Psoas muscle (tissue), 8 donors: ENCODE measurements around the gene EHMT1. TPM values are rescaled to one million over a fixed set of nuclear protein-coding genes. Genes with fewer than 3 reads are reported as not detected.

Experiments
- ATAC-seq, 4 donors: fragments of 200-7000 bp; cut with Tn5 transposase; one replicate each; pipeline ENCODE4 v1.9.1; 2020; ENCODE audit warnings: moderate library complexity in 3 of 4, mild to moderate bottlenecking in 2 of 4
- DNase-seq, 2 donors: peaks; one replicate each; pipeline ENCODE4 v3.0.0-alpha.2; 2020
- H3K27ac ChIP-seq: fragments of 200-600 bp; one replicate; pipeline ENCODE4 v1.8.0; 2022
- H3K27me3 ChIP-seq, 3 donors: fragments of 200-600 bp in 1 of 3; one replicate each; pipeline versions ENCODE4 v1.6.1 to v1.8.0; 2013 to 2022; ENCODE audit warnings: low read length in 2 of 3, mild to moderate bottlenecking in 2 of 3, moderate library complexity in 1 of 3; ENCODE audit not compliant: insufficient read depth in 3 of 3
- H3K36me3 ChIP-seq, 2 donors: fragments of 200-600 bp in 1 of 2; one replicate each; pipeline versions ENCODE4 v1.6.1 to v1.8.0; 2013 to 2022; ENCODE audit warnings: low read depth in 1 of 2, mild to moderate bottlenecking in 1 of 2, moderate library complexity in 1 of 2; ENCODE audit not compliant: insufficient read depth in 1 of 2
- H3K4me1 ChIP-seq: fragments of 200-600 bp; one replicate; pipeline ENCODE4 v1.8.0; 2022
- H3K4me3 ChIP-seq: fragments of 200-600 bp; one replicate; pipeline ENCODE4 v1.8.0; 2022; ENCODE audit warnings: mild to moderate bottlenecking
- H3K9me3 ChIP-seq: fragments of 200-600 bp; one replicate; pipeline ENCODE4 v1.8.0; 2022
- WGBS, 3 donors: extraction: QIAGEN DNeasy Blood & Tissue Kit; methylation state at CpG; one replicate each; pipeline versions ENCODE4 v1.1.6 to v1.1.7; 2013; 5-methylcytosine and 5-hydroxymethylcytosine counted together
- intact Hi-C, 2 donors: fragments of 100-400 bp; cut with DNase I; formaldehyde crosslinking; loops; one replicate each; pipeline versions ENCODE4 v1.11.0 to v1.14.2; 2022
- polyA plus RNA-seq, 3 donors: library from polyadenylated mRNA; stranded (reverse); fragments of 200-250 nt; gene quantifications; one replicate each; pipeline ENCODE4 v1.2.3, GENCODE V29; 2013
- total RNA-seq, 4 donors: library from RNA; stranded (reverse); fragmentation: NEBNext Ultra II Directional in 2 of 4; extraction: Animal tissue kit (Norgen Biotek cat#: 25700) in 2 of 4; gene quantifications; one replicate each; pipeline versions ENCODE4 v1.2.1 to v1.2.4, GENCODE V29; 2021 to 2023
- TF ChIP-seq, protein P1 (sequence below): fragments of 200-600 bp; IDR thresholded peaks from one replicate; pipeline ENCODE4 v1.8.0; 2022; ENCODE audit warnings: antibody characterized with exemption
- donor health status: healthy with polysubstance abuse.
- donor health status: DM: no; HTN: no; CAD: no; lungs with moderate emphysema.
- donor health status: Bipolar disorder and iron deficiency.
- donor health status: healthy.
- donor health status: DM: yes; HTN: yes; CAD: no.
- donor health status: DM: no; HTN: no; CAD: no.
- donor health status: DM: no; HTN: no; CAD: no.
- donor health status: DM: yes; HTN: yes; CAD: no.

EHMT1 gene
- total and polyA plus RNA-seq, 7 donors: 29.0 to 49.6 (median 31.2) TPM

DNA sequence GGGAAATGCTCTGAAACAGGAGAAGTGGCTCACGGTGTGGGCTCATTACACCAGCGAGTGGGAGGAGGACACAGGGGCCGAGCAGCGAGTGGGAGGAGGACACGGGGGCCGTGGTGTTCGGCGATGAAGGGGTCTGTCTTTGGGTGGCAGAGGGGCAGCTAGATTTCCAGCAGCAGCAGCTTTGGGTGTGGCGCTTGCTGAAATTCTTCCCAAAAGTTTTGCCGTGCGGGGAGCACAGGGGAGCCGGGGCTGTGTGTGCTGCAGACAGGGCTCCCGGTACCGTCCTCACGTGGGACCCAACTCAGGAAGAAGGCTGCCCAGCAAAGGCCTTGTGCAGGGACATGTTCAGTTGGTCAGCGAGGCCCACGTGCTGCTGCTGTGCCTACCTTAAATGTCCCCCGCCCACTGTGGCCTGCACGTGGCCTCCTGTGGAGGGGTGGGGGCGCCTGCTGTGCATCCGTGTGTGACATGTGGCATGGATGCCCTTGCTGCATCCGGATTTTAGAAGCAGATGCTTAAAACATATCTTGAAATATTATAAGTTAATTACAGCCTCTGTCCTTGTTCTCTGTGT, 134.5 kb downstream of the EHMT1 start:
- H3K36me3 ChIP-seq: peaks cover 4 to 50% of the 10 kb centered on the region in 2 donors
- TF ChIP-seq, protein P1, sequence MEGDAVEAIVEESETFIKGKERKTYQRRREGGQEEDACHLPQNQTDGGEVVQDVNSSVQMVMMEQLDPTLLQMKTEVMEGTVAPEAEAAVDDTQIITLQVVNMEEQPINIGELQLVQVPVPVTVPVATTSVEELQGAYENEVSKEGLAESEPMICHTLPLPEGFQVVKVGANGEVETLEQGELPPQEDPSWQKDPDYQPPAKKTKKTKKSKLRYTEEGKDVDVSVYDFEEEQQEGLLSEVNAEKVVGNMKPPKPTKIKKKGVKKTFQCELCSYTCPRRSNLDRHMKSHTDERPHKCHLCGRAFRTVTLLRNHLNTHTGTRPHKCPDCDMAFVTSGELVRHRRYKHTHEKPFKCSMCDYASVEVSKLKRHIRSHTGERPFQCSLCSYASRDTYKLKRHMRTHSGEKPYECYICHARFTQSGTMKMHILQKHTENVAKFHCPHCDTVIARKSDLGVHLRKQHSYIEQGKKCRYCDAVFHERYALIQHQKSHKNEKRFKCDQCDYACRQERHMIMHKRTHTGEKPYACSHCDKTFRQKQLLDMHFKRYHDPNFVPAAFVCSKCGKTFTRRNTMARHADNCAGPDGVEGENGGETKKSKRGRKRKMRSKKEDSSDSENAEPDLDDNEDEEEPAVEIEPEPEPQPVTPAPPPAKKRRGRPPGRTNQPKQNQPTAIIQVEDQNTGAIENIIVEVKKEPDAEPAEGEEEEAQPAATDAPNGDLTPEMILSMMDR: no peak

DNA sequence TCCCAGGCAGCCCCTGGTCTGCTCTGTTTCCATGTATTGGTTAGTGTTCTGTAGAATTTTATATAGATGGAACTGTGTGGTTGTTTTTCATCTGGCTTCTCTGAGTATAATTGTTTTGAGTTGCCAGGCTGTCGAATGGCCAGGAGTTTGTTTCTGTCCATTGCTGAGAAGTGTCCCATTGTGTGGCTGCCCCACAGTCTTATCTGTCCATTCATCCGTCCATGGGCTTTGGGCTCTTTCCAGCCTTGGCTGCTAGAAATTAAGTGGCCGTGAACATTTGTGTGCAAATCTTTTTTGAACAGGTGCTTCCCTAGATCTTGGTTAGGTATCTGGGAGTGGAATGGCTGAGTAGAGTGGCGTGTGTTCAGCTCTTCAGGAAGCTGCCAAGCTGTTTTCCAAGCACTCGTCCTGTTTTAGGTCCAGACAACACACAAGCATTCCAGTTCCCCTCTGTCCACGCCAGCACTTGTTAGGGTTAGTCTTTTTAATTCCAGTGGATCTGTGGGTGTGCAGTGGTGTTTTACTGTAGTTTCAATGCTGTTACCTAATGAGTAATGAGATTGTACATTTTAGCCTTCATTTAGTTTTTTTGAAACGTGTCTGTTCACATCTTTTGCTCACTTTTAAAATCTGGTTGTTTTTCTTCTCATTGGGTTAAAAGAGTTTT, 136.6 kb downstream of the EHMT1 start:
- ATAC-seq (no peak), DNase-seq (no peak)
- Histone ChIP-seq H3K9me3 (peaks cover 8% of the 10 kb centered on the region), H3K27me3 (no peaks in the 10 kb centered on the region), H3K27ac (no peak overlapping the region), H3K4me3 (no peak overlapping the region), H3K36me3 (peaks cover 4 to 62% of the 10 kb centered on the region in 2 donors), H3K4me1 (no peaks in the 10 kb centered on the region)
- intact Hi-C loops: no loop called here
- TF ChIP-seq, protein P1: no peak
- 64 to 83% (median 77%) methylated on average over 7 of the region's 7 CpGs for WGBS, 3 donors

More for the DNA sequence above, 134.5 kb downstream of the EHMT1 start:
- Histone ChIP-seq H3K4me3 (no peak overlapping the region), H3K27me3 (no peaks in the 10 kb centered on the region), H3K4me1 (no peaks in the 10 kb centered on the region), H3K27ac (no peak overlapping the region), H3K9me3 (peaks cover 8% of the 10 kb centered on the region)
- WGBS, 3 donors: 91 to 94% (median 93%) methylated on average over 21 to 22 of the region's 22 CpGs
- DNase-seq (no peak), ATAC-seq (no peak)
- intact Hi-C loops: no loop called here

DNA sequence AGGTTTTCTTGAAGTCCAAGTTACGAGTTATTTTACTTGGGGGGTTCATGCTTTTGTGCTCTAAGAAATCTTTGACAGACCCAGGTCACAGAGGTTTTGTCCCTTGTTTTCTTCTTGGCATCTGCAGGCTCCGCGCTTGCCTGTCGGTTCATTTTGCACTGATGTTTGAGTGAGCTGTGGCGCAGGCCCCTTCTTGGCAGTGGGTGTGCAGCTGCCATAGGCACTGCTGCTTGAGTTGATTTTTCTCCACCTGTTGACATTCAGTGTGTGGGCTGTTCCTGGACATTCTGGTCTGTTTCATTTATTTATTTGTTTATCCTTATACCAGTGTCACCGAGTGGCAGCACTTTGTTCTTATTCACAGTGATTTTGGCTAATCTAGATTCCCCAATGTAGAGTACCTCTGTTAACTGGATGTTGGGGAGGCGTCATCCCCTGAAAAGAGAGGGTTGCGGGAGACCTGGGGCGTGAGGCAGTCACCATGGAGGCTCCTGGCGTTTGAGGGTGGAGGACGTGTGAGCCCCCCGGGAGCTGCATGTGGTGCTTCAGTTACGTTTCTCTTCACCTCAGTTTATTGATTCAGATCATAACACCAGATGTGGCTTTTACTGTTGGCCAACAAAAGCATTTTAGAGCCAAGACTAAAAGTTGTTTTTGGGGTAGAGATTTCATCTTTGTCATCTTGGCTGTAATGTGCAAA, 137.4 kb downstream of the EHMT1 start:
- peaks cover 6% of the 10 kb centered on the region for H3K4me1 ChIP-seq
- no peaks in the 10 kb centered on the region for H3K27me3 ChIP-seq
- ATAC-seq (no peak), DNase-seq (no peak)
- H3K9me3 ChIP-seq: peaks cover 8% of the 10 kb centered on the region
- intact Hi-C loops: no loop called here
- no peak overlapping the region for H3K27ac ChIP-seq
- TF ChIP-seq, protein P1: no peak
- no peak overlapping the region for H3K4me3 ChIP-seq
- WGBS, 3 donors: 89 to 90% (median 89%) methylated on average over 13 of the region's 13 CpGs
- peaks cover 4 to 62% of the 10 kb centered on the region in 2 donors for H3K36me3 ChIP-seq

DNA sequence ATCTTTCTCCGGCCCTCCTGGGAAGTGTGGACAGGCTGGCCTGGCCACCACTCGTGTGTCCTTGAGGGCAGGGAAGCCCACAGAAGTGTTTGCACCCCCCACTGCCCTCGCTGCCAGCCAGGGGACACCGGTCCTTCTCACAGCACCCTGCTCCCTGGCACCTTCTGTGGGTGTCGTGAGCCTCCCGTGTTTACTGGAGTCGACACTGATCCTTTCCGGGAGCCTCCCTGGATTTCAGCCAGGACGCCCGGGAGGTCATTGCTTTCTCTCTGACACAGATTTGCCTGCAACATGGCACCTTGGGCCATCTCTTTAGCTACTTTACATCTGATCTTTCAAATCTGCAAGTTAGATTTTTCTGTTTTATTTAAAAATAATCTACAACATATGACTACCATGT, 138.3 kb downstream of the EHMT1 start:
- peak; percentile 45 to 72 (median 58) for ATAC-seq
- peaks cover 6% of the 10 kb centered on the region for H3K4me1 ChIP-seq
- no peaks in the 10 kb centered on the region for H3K27me3 ChIP-seq
- no peak overlapping the region for H3K4me3 ChIP-seq
- intact Hi-C loops: no loop called here
- DNase-seq: peak; percentile 68 to 84
- TF ChIP-seq, protein P1: no peak
- peaks cover 4 to 62% of the 10 kb centered on the region in 2 donors for H3K36me3 ChIP-seq
- peak overlapping the region; percentile 62 for H3K27ac ChIP-seq
- peaks cover 8% of the 10 kb centered on the region for H3K9me3 ChIP-seq
- 37 to 57% (median 38%) methylated on average over 10 of the region's 10 CpGs for WGBS, 3 donors
